Activated CD4-positive, alpha-beta T cell treated with anti-CD3 and anti-CD28 coated beads for 1 hour (primary cell): ENCODE results near the gene IDH2.
"Not testable (repeated sequence)": the region's sequence is repeated elsewhere in the genome, so short reads cannot be mapped to it uniquely, and the experiment has no call there.

Experiments
- DNase-seq: peaks from one replicate; pipeline ENCODE4 v3.0.0-alpha.2; 2020

The IDH2 gene

DNA sequence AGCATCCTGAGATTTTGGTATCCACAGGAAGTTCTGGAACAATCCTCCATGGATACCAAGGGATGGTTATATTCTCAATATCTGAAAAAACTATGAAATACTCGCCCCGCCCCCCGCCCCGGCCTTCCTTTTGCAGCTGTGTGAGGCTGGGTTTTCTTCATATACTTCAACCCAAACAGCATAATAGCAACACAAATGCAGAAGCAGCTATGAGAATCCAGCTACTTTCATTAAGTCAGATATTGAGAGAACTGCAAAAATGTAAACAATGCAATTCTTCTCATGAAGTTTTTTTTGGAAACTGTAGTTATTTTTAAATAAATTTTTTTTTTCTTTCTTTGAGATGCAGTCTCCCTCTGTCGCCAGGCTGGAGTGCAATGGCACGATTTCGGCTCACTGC is 10.9 kb upstream of the IDH2 start:
- no peak for DNase-seq

GRCh38 chr15:90109163-90109751 is 7.0 kb upstream of the IDH2 start:
- DNase-seq: not testable (repeated sequence)

DNA sequence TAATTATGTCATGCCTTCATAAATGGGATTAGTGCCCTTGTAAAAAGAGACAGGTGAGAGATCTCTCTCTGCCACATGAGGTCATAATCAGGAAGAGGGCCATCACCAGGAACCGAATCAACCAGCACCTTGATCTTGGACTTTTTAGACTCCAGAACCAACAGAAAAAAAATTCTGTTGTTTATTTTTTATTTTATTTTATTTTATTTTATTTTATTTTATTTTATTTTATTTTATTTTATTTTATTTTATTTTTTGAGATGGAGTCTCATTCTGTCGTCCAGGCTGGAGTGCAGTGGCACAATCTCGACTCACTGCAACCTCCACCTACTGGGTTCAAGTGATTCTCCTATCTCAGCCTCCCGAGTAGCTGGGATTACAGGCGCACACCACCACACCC is 5.8 kb upstream of the IDH2 start:
- DNase-seq: not testable (repeated sequence)

DNA sequence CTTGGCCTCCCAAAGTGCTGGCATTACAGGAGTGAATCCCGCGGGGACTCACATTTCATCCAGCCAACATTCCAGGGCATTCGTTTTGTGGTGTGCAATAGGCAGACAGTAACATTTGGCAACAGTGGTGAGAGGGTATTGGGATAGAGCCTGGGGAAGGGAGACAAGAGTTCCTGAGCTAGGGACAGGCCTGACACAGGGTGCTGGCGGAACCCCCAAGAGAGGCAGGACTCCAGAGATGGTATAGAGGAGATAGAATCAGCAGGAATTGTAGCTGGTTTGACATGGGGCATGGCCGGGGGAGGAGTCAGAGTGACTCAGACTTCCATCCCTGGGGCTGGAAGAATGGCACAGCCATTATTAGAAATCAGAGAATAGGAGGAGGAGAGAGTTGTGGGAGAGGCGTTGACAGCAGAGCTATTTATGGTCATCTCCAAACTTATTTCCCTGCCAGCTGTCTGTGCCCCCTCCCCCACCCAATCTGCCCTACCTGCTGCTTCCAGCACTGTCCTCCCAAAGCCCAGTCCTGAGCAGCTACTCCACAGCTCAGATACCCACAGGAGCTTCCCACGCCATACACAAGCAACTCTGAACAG is 4.4 kb upstream of the IDH2 start:
- DNase-seq: no peak

DNA sequence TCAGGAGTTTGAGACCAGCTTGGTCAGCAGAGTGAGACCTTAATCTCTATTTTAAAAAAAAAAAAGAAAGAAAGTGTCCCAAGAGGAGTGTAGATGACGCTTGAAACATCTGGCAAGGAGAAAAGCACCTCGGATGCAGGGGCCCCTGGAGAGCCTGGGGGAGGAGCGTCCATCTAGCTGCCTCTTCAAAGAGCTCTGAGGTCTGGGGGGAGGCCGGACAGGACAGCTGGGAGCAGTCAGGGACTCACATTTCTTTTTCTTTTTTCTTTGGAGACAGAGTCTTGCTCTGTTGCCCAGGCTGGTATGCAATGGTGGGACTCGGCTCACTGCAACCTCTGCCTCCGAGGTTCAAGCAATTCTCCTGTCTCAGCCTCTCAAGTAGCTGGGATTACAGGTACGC is 3.3 kb upstream of the IDH2 start:
- no peak for DNase-seq

DNA sequence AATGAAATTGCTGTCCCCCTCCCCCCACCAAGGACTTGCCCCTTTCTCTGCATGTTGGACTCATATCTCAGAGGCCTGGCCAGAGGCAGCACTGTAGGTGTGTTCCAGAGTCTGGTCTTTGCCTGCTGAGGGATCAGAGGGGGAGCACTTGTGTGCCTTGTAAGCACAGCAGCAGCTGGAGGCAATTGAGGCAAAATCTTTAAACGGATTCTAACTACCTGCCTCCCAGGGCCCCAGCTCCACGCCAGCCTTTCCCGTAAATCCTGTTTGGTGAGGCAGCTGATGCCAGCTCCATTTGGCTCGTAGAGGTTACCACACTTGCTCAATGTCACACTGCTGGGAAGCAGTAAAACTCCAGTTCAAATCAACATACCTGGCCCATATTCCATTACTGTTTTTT is 2.3 kb upstream of the IDH2 start:
- no peak for DNase-seq

DNA sequence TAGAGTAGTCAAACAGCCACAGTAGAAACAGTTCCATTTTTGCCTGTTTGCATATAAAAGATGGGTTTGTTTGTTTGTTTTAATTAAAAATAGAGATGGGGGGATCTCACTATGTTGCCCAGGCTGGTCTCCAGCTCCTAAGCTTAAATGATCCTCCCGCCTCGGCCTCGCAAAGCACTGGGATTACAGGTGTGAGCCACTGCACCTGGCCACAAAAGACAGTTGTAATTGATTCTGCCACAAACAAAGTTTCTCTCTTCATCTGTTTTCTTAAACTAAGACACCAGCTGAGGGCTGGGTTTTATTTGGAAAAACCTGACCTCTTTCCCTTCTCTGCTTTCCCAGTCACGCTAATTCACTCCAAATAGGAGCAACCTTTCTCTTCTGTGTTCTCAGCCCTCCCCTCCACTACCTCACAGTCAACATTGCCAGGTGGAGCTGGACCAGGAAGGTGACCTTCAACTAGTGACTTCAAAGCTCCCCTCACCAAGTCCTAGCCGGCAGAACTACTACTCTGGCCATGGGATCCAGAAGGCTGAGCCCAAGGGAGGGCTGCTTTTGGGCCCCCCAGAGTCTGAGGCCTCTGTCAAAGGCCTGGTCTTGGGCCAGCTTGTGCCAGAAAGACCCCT is 1.5 kb upstream of the IDH2 start:
- no peak for DNase-seq

- DNase-seq: no peak
Measured at GRCh38 chr15:90101130-90101968, 919 bp downstream of the IDH2 start.

GRCh38 chr15:90099868-90100831 is 2.1 kb downstream of the IDH2 start:
- DNase-seq: no peak

DNA sequence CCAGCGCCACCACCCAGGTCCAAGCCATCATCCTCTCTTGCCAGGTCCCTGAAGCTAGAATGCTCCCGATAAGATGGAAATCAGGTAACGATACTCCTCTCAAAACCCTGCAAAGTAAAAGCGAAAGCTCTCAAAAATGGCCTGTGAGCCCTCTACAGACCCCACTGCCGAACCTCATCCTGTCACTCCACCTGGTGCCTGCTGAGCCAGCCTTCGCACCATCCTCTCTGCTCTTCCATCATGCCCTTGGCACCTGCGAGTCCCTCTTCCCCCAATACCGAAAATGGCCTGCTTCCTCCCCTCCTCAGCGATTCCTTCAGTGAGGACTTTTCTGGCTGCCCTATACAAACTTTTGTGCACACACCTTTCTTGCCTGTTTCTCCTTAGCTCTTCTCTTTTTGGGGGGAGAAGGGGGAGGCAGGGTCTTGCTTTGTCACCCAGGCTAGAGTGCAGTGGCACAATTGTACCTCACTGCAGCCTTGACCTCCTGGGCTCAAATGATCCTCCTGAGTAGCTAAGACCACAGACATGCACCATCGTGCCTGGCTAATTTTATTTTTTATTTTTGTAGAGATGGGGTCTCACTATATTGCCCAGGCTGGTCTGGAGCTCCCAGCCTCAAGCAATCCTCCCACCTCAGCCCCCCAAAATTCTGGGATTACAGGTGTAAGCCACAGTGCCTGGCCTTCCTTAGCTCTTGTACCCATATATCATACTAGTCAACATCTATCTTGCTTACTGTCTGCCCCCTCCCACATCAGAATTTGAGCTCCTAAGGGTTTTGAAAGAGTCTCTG is 3.0 kb downstream of the IDH2 start:
- DNase-seq: peak; percentile 20

DNA sequence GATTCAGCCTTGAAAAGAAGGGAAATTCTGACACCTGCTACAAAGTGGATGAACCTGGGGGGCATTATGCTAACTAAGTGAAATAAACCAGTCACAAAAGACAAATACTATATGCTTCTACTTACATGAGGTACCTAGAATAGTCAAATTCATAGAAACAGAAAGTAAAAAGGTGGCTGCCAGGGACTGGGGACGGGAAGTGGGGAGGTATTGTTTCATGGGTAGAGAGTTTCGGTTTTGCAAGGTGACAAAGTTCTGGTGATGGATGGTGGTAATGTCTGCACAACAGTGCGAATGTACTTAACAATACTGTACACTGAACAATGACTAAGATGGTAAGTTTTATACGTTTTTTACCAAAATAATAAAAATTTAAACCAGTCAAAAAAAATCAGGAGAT is 4.8 kb downstream of the IDH2 start:
- DNase-seq: peak; percentile 49

- no peak for DNase-seq
Measured at GRCh38 chr15:90095521-90095959, 6.7 kb downstream of the IDH2 start.

DNA sequence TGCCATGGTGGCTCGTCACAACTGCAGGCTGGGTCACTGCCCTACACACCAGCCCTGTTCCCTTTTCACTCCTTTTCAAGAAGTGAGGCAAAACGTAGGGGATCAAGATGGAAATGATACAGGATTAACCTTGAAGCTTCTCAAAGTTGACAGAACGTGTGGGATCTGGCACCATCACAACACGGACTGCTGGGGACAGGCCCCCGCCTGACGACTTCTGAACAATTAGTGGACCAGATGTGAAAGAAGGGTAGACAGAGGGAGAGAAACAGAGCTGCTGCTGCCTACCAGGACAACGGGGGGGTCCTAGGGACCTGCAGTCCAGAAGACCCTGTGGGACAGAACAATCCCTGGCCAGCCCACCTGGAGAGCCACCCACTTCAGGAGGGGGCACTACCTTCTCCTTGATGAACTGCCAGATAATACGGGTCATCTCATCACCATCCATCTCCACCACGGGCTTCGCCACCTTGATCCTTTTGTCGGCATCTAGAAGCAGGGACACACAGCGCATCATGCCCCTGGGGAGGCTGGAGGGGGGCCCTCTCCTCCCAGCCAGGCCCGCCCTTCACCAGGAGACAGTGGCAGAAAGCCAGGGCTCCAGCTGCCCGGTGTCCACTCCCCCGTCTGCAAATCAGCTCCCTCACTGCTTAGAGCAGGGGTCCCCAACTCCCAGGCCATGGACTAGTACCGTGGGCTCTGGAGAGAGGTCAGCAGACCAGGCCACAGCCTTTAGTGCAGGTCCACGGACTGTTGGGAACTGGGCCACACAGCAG is 10.9 kb downstream of the IDH2 start:
- no peak for DNase-seq

- no peak for DNase-seq
Measured at GRCh38 chr15:90090226-90090848, 11.9 kb downstream of the IDH2 start.

- DNase-seq: no peak
Measured at GRCh38 chr15:90087454-90088154, 14.7 kb downstream of the IDH2 start.

DNA sequence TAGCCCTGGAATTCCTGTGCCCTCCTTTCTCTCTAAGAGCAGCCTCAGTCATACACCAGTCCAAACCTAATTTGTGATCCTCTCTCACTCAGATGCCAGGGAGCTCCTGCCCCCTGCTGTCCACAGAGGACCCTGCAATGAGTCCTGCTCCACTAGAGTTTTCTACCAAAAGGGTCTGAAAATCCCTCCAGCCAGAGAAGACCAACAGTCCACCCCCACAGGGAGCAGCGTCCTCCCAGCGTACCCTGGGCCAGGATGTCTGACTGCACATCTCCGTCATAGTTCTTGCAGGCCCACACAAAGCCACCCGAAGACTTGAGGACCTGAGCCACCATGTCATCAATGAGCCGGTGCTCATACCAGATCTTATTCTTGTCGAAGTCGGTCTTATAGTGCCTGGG is 15.4 kb downstream of the IDH2 start:
- no peak for DNase-seq

- DNase-seq: no peak
Measured at GRCh38 chr15:90085565-90085964, 16.7 kb downstream of the IDH2 start.

- no peak for DNase-seq
Measured at GRCh38 chr15:90084876-90085423, 17.3 kb downstream of the IDH2 start.

DNA sequence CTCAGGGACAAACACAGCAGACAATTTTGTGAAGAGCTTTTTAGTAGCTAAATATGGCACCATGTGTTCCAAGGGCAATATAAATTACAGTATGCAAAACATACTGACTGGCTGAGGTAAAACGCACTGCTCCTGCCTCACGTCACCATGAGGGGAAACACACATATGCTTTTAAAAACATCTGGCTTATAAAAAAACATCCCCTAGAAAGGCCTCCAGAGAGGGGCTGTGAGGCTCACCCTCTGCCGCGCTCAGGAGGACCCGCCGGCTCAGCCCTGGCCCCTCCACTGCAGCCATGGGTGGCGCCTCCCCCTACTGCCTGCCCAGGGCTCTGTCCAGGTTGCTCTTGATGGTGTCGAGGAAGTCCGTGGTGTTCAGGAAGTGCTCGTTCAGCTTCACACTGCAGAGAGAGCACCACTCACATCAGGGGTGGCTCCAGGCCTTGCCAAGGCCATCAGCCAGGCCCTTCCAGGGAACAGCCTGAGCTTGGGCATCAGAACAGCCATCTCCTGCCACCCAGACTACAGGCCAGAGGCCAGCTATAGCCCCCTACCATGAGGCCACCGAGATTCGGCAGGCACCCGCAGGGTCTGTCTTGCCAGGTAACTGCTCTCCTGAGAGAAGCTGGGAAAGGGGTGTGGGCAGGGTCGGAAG is 18.2 kb downstream of the IDH2 start:
- DNase-seq: no peak
